ENCODE data around the gene MRPL23.

DNA sequence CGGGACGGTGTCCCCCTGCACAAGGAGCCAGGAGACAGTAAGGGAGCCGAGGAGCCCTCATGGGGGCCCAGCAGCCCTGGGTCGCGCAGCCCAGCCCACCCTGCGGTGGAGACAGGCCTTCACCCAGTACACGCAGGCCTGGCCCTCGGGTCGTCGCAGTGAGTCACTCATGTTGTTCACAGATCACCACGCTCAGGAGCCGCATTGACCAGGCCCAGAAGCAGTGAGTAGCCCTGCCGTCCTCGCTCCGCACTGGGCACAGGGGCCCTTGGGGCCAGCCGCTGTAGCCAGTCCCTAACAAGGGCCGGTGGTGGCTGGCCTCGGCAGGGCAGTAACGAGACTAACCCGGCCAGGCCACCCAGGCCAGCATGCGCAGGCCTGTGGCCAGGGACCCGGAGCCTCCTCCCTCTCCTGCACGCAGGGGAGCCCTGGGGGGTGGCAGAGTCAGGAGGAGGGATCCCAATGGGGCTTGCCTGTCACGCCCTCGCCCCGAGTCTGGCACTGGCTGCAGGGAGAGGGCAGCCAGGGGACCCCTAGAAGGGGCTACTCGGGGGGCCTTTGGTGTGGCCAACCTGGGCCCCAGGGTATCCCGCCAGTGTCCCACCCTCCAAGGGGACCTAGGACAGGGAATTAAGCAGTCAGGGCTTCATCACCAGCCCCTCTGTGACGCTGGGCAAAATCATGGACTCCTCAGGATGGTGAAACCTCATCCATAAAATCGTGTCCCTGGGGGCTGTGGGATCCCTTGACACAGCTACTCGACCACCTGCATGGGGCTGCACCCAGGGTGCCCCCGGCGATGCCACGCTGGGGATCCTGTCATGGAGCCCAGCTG, 10.1 kb upstream of the MRPL23 start:
- TF ChIP-seq EZH2 (IDR thresholded peaks at IDR 0.05; ENCODE audit: borderline replicate concordance, low read depth, low read length, poor library complexity, severe bottlenecking), result no peak
- TF ChIP-seq, protein P1, sequence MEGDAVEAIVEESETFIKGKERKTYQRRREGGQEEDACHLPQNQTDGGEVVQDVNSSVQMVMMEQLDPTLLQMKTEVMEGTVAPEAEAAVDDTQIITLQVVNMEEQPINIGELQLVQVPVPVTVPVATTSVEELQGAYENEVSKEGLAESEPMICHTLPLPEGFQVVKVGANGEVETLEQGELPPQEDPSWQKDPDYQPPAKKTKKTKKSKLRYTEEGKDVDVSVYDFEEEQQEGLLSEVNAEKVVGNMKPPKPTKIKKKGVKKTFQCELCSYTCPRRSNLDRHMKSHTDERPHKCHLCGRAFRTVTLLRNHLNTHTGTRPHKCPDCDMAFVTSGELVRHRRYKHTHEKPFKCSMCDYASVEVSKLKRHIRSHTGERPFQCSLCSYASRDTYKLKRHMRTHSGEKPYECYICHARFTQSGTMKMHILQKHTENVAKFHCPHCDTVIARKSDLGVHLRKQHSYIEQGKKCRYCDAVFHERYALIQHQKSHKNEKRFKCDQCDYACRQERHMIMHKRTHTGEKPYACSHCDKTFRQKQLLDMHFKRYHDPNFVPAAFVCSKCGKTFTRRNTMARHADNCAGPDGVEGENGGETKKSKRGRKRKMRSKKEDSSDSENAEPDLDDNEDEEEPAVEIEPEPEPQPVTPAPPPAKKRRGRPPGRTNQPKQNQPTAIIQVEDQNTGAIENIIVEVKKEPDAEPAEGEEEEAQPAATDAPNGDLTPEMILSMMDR (conservative IDR thresholded peaks at IDR 0.05; ENCODE audit: low read depth, low read length), result no peak
